HepG2 (cell line): ENCODE measurements around the gene PTPRF. TPM values are rescaled to one million over a fixed set of nuclear protein-coding genes. Genes with fewer than 3 reads are reported as not detected.

Source experiments
- ATAC-seq: fragments of 200-7000 bp; cut with Tn5 transposase; 3 replicates; pipeline ENCODE4 v1.9.1; 2020; ENCODE audit warnings: mild to moderate bottlenecking, moderate library complexity
- BruUV-seq: library from RNA; stranded (reverse); fragments of 400-500 nt; replicated peaks from 2 replicates; lab custom pipeline; 2021; lab: Mats Ljungman, UMichigan
- CTCF ChIA-PET: fragments of 300-600 bp; formaldehyde crosslinking; extraction: SDS; loops from one replicate; lab custom pipeline; 2021; ENCODE audit warnings: low total read pairs, inconsistent platforms, low intra/inter-chr PET ratio; lab: Yijun Ruan, JAX
- POLR2A ChIA-PET: fragments of 350-600 bp; sonication (Branson Sonifier 250); formaldehyde crosslinking; loops from one replicate; lab custom pipeline; 2020; ENCODE audit warnings: antibody characterized with exemption, inconsistent platforms; lab: Yijun Ruan, JAX
- DNase-seq: peaks from one replicate; pipeline ENCODE4 v3.0.0-alpha.2; 2015; ENCODE audit warnings: low spot score
- FAIRE-seq: peaks from 3 replicates; lab custom pipeline; 2011; peaks lifted over from hg19 to GRCh38; lab: Jason Lieb, UNC
- H2AFZ ChIP-seq: one replicate; pipeline ENCODE4 v1.6.1; 2011; ENCODE audit warnings: low read length, inconsistent platforms
- H3K27ac ChIP-seq: fragments of 300-600 bp; 3 replicates; pipeline ENCODE4 v1.8.0; 2011; ENCODE audit warnings: mixed run types, mild to moderate bottlenecking, mixed read lengths, low read length, inconsistent platforms; ENCODE audit not compliant: insufficient read depth; ENCODE audit errors: extremely low read length
- H3K27me3 ChIP-seq, 2 experiments: fragments of 200-600 bp in 1 of 2; 2 replicates in 1 of 2; 3 replicates in 1 of 2; pipeline versions ENCODE4 v1.6.0 to v1.8.0; 2011; ENCODE audit warnings: low read length in 2 of 2, mild to moderate bottlenecking in 2 of 2, moderate library complexity in 2 of 2, inconsistent platforms in 1 of 2; ENCODE audit not compliant: insufficient read depth in 2 of 2, control insufficient read depth in 1 of 2
- H3K36me3 ChIP-seq, 2 experiments: fragments of 200-600 bp in 1 of 2; replicated peaks in 1 of 2; 2 replicates in 1 of 2; 3 replicates in 1 of 2; pipeline versions ENCODE4 v1.5.1 to v1.8.0; 2011; ENCODE audit warnings: low read length in 2 of 2, inconsistent platforms in 1 of 2; ENCODE audit not compliant: insufficient read depth in 2 of 2, control insufficient read depth in 1 of 2
- H3K4me1 ChIP-seq: 2 replicates; pipeline ENCODE4 v1.5.1; 2012; ENCODE audit warnings: low read length, inconsistent platforms; ENCODE audit not compliant: insufficient read depth
- H3K4me2 ChIP-seq: 2 replicates; pipeline ENCODE4 v1.6.0; 2011; ENCODE audit warnings: low read depth, low read length, inconsistent platforms
- H3K4me3 ChIP-seq, 3 experiments: fragments of 200-600 bp in 1 of 3; sonication (generic), shearing (Covaris generic) in 1 of 3; replicated peaks in 1 of 3; 2 replicates each; pipeline ENCODE4 v1.5.1; 2011 to 2016; ENCODE audit warnings: low read length in 3 of 3, inconsistent platforms in 2 of 3, low read depth in 2 of 3, mild to moderate bottlenecking in 2 of 3, control low read depth in 1 of 3, mixed read lengths in 1 of 3; ENCODE audit not compliant: insufficient read depth in 1 of 3
- H3K79me2 ChIP-seq: one replicate; pipeline ENCODE4 v1.6.1; 2011; ENCODE audit warnings: low read length, inconsistent platforms; ENCODE audit not compliant: insufficient read depth
- H3K9ac ChIP-seq: 2 replicates; pipeline ENCODE4 v1.6.0; 2011; ENCODE audit warnings: mild to moderate bottlenecking, low read depth, low read length, inconsistent platforms; ENCODE audit not compliant: insufficient read depth
- H3K9me3 ChIP-seq: 2 replicates; pipeline ENCODE4 v1.5.1; 2012; ENCODE audit warnings: mild to moderate bottlenecking, low read length
- H4K20me1 ChIP-seq: 2 replicates; pipeline ENCODE4 v1.6.0; 2011; ENCODE audit warnings: inconsistent platforms, mild to moderate bottlenecking, low read length, moderate library complexity; ENCODE audit not compliant: insufficient read depth
- CERS6 ChIP-seq: sonication (generic); formaldehyde crosslinking; IDR thresholded peaks from 2 replicates; pipeline ENCODE4 v1.5.0; 2020; ENCODE audit warnings: missing genetic modification reagents
- FOXC1 ChIP-seq: sonication (generic); formaldehyde crosslinking; IDR thresholded peaks from 2 replicates; pipeline ENCODE4 v1.8.0; 2022; ENCODE audit warnings: mild to moderate bottlenecking, missing genetic modification reagents, borderline replicate concordance
- KLF16 ChIP-seq, 2 experiments: sonication (generic) in 1 of 2; formaldehyde crosslinking in 1 of 2; IDR thresholded peaks; 2 replicates each; pipeline versions ENCODE4 v1.6.1 to v1.8.0; 2016 to 2023; ENCODE audit warnings: missing genetic modification reagents in 2 of 2, missing compliant biosample characterization in 1 of 2
- NCOA5 ChIP-seq: sonication (generic); formaldehyde crosslinking; IDR thresholded peaks from 2 replicates; pipeline ENCODE4 v1.4.0; 2020; ENCODE audit warnings: missing genetic modification reagents
- PCBP1 ChIP-seq: fragments of 200-400 bp; formaldehyde crosslinking; IDR thresholded peaks from 2 replicates; pipeline ENCODE4 v1.6.1; 2017; ENCODE audit warnings: mild to moderate bottlenecking, low read depth, low read length, borderline replicate concordance
- ZNF235 ChIP-seq: sonication (generic); formaldehyde crosslinking; IDR thresholded peaks from 2 replicates; pipeline ENCODE4 v1.8.1; 2023; ENCODE audit warnings: mild to moderate bottlenecking, missing genetic modification reagents, borderline replicate concordance
- ZNF879 ChIP-seq: sonication (generic); formaldehyde crosslinking; IDR thresholded peaks from 2 replicates; pipeline ENCODE4 v1.8.1; 2023; ENCODE audit warnings: missing genetic modification reagents
- ZSCAN25 ChIP-seq: sonication (generic); formaldehyde crosslinking; IDR thresholded peaks from 2 replicates; pipeline ENCODE4 v1.8.0; 2022; ENCODE audit warnings: mild to moderate bottlenecking, missing genetic modification reagents
- WGBS: methylation state at CpG from one replicate; pipeline ENCODE4 v1.1.6; 2017; ENCODE audit warnings: low lambda C conversion rate; 5-methylcytosine and 5-hydroxymethylcytosine counted together
- in situ Hi-C: cut with HindIII; loops from 2 replicates; pipeline ENCODE4 v1.10.0; 2017; ENCODE audit warnings: low pct_unique_long_range_greater_than_20kb; ENCODE audit not compliant: extremely low pct_ligation_motif_present
- intact Hi-C: fragments of 100-400 bp; cut with micrococcal nuclease; formaldehyde crosslinking; loops from one replicate; pipeline ENCODE4 v1.10.0; 2022; ENCODE audit not compliant: unreplicated experiment
- polyA plus RNA-seq, 8 experiments: library from polyadenylated mRNA; depleted of rRNA in 3 of 8; stranded (reverse) in 7 of 8; unstranded in 1 of 8; fragments of >200 nt; fragmentation: Illumina TruSeq in 4 of 8; extraction: Trizol in 4 of 8; gene quantifications; 2 replicates each; pipeline versions ENCODE4 v1.2.1 to v1.2.3, GENCODE V29; 2011 to 2016; ENCODE audit warnings: low read depth in 4 of 8, missing spikeins in 1 of 8, mixed read lengths in 1 of 8; ENCODE audit not compliant: insufficient read depth in 1 of 8
- total RNA-seq, 5 experiments: library from RNA; depleted of rRNA; stranded (reverse); fragments of >200 nt; fragmentation: Illumina TruSeq; extraction: Trizol; gene quantifications; 2 replicates each; pipeline ENCODE4 v1.2.3, GENCODE V29; 2016; ENCODE audit warnings: low read depth in 1 of 5
- TF ChIP-seq, protein P1 (sequence below): sonication (generic); formaldehyde crosslinking; IDR thresholded peaks from one replicate; pipeline ENCODE4 v1.5.1; 2020; ENCODE audit warnings: mild to moderate bottlenecking, missing genetic modification reagents; ENCODE audit errors: not compliant biosample characterization
- TF ChIP-seq, protein P2 (sequence below): sonication (generic); formaldehyde crosslinking; IDR thresholded peaks from 2 replicates; pipeline ENCODE4 v1.8.0; 2022; ENCODE audit warnings: mild to moderate bottlenecking, missing genetic modification reagents
- TF ChIP-seq, protein P3 (sequence below): IDR thresholded peaks from 2 replicates; pipeline ENCODE4 v1.6.1; 2016; ENCODE audit warnings: low read depth

The PTPRF gene
- total and polyA plus RNA-seq, 2 of the 13 experiments (the other 11 are each of a cell fraction or from before 2014, with no cell fraction given), result 55.9 to 167 TPM

DNA sequence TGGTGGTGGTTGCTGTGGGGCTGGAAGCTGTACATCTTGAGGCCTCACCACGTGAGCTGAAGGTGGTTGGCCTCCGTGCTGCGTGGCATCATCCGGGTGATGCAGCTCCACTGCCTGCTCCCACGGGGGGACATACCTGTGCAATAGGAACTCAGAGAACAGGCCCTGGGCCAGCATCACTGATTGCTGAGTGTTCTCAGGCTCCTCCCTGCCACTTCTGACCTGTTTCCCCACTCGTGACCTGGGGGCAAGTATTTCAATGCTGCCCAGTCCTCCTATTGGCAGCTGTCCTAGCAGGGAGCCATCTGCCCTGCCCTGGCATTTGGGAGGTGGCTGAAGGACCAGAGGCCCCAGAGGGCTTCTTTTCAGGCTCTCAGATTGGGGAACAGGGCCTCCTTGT, 26.1 kb downstream of the PTPRF start:
- no peaks in the 10 kb centered on the region for H3K27me3 ChIP-seq
- CTCF ChIA-PET, result no interaction called here
- POLR2A ChIA-PET, result interaction anchor here (0.7 kb wide), 1 partner anchor 12 kb away, joined by 3 read pairs; no protein-coding TSS in a partner anchor
- FAIRE-seq (no peak), DNase-seq (no peak), ATAC-seq (no peak)
- intact Hi-C loops (no loop called here), in situ Hi-C loops (no loop called here)
- BruUV-seq, result no TSS peak
- TF ChIP-seq, protein P1, sequence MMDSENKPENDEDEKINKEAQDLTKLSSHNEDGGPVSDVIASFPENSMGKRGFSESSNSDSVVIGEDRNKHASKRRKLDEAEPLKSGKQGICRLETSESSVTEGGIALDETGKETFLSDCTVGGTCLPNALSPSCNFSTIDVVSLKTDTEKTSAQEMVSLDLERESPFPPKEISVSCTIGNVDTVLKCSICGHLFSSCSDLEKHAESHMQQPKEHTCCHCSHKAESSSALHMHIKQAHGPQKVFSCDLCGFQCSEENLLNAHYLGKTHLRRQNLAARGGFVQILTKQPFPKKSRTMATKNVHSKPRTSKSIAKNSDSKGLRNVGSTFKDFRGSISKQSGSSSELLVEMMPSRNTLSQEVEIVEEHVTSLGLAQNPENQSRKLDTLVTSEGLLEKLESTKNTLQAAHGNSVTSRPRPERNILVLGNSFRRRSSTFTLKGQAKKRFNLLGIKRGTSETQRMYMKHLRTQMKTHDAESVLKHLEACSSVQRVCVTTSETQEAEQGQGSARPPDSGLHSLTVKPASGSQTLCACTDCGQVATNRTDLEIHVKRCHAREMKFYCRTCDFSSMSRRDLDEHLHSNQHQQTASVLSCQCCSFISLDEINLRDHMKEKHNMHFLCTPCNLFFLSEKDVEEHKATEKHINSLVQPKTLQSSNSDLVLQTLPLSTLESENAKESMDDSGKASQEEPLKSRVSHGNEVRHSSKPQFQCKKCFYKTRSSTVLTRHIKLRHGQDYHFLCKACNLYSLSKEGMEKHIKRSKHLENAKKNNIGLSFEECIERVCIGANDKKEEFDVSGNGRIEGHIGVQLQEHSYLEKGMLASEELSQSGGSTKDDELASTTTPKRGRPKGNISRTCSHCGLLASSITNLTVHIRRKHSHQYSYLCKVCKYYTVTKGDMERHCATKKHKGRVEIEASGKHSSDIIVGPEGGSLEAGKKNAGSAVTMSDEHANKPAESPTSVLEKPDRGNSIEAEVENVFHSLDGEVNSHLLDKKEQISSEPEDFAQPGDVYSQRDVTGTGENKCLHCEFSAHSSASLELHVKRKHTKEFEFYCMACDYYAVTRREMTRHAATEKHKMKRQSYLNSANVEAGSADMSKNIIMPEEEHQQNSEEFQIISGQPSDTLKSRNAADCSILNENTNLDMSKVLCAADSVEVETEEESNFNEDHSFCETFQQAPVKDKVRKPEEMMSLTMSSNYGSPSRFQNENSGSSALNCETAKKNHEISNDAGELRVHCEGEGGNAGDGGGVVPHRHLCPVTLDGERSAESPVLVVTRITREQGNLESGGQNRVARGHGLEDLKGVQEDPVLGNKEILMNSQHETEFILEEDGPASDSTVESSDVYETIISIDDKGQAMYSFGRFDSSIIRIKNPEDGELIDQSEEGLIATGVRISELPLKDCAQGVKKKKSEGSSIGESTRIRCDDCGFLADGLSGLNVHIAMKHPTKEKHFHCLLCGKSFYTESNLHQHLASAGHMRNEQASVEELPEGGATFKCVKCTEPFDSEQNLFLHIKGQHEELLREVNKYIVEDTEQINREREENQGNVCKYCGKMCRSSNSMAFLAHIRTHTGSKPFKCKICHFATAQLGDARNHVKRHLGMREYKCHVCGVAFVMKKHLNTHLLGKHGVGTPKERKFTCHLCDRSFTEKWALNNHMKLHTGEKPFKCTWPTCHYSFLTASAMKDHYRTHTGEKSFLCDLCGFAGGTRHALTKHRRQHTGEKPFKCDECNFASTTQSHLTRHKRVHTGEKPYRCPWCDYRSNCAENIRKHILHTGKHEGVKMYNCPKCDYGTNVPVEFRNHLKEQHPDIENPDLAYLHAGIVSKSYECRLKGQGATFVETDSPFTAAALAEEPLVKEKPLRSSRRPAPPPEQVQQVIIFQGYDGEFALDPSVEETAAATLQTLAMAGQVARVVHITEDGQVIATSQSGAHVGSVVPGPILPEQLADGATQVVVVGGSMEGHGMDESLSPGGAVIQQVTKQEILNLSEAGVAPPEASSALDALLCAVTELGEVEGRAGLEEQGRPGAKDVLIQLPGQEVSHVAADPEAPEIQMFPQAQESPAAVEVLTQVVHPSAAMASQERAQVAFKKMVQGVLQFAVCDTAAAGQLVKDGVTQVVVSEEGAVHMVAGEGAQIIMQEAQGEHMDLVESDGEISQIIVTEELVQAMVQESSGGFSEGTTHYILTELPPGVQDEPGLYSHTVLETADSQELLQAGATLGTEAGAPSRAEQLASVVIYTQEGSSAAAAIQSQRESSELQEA (CRISPR knock-in tag), result no peak
- TF ChIP-seq PCBP1 (no peak), ZNF879 (CRISPR knock-in tag) (no peak), KLF16 (CRISPR knock-in tag; IDR thresholded peaks at IDR 0.05) (no peak), FOXC1 (CRISPR knock-in tag) (no peak), NCOA5 (CRISPR knock-in tag) (no peak), CERS6 (CRISPR knock-in tag) (no peak), ZSCAN25 (CRISPR knock-in tag) (no peak), ZNF235 (CRISPR knock-in tag) (no peak)
- TF ChIP-seq, protein P2, sequence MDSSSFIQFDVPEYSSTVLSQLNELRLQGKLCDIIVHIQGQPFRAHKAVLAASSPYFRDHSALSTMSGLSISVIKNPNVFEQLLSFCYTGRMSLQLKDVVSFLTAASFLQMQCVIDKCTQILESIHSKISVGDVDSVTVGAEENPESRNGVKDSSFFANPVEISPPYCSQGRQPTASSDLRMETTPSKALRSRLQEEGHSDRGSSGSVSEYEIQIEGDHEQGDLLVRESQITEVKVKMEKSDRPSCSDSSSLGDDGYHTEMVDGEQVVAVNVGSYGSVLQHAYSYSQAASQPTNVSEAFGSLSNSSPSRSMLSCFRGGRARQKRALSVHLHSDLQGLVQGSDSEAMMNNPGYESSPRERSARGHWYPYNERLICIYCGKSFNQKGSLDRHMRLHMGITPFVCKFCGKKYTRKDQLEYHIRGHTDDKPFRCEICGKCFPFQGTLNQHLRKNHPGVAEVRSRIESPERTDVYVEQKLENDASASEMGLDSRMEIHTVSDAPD (CRISPR knock-in tag), result no peak
- TF ChIP-seq, protein P3, sequence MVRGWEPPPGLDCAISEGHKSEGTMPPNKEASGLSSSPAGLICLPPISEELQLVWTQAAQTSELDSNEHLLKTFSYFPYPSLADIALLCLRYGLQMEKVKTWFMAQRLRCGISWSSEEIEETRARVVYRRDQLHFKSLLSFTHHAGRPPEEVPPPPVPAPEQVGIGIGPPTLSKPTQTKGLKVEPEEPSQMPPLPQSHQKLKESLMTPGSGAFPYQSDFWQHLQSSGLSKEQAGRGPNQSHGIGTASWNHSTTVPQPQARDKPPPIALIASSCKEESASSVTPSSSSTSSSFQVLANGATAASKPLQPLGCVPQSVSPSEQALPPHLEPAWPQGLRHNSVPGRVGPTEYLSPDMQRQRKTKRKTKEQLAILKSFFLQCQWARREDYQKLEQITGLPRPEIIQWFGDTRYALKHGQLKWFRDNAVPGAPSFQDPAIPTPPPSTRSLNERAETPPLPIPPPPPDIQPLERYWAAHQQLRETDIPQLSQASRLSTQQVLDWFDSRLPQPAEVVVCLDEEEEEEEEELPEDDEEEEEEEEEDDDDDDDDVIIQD (CRISPR knock-in tag), result no peak
- H3K79me2 ChIP-seq, result peaks cover 12% of the 10 kb centered on the region
- peaks cover 28% of the 10 kb centered on the region; the same call in 1 of the 2 replicates for H4K20me1 ChIP-seq
- peaks cover 19% of the 10 kb centered on the region for H3K4me1 ChIP-seq
- H3K36me3 ChIP-seq, result peaks cover 42 to 73% of the 10 kb centered on the region in 2 experiments
- no peaks in the 10 kb centered on the region for H3K9me3 ChIP-seq
- no peak overlapping the region for H3K4me2 ChIP-seq
- H3K4me3 ChIP-seq, result no peak overlapping the region
- WGBS, result 100% methylated on average over 2 of the region's 6 CpGs
- no peak overlapping the region for H3K27ac ChIP-seq
- H3K9ac ChIP-seq, result no peak overlapping the region
- no peak overlapping the region for H2AFZ ChIP-seq
